GM19099 (cell line): ENCODE measurements around the gene SLC25A15.

Source experiments
- POLR2A ChIP-seq: IDR thresholded peaks from 3 replicates; pipeline ENCODE4 v1.6.1; 2011; ENCODE audit warnings: low read depth; ENCODE audit not compliant: insufficient read length; ENCODE audit errors: extremely low read depth

The SLC25A15 gene

DNA sequence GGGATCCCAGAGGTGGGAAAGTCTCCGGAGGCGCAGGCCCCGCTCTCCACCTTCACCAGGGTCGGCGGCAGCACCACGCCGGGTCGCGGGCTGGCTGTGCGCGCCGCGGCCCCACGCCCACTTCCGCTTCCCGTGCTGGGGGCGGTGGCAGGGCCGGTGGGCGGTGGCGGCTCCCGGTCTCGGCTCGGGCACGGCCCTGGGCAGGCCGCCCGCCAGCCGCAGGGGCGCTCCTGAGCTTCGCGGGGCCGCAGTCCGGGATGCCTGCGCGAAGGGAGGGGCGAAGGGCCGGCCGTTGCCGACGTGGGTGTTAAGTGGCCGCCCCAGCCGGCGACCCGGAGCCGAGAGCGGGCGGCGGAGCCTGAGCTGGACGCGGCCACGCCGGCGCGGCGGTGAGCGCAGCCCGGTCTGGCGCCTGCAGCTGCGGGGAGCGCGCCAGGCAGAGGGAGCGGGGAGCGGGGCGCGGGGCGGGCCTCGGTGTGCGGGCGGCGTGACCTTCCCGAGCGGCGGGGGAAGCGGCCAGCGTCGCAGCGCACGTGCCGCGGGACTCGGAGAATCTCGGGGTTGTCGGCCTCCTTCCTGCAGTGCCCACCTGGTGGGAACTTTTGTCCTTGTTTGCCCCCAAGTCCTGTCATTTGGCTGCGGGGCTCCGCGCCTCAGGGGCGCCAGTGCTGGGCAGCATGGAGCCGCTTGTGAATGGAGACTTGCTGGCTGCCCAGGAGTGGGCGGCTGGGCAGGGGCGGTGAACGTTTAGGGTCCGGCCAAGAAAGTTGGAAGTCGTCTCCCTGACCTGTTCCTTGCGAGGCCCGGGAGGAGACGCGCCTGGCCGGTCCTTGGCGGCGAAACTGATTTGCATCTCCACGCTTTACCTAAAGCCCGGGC, at the start of gene SLC25A15:
Gene SLC25A15 (plus strand): TSS at position 337 of the 879 bp plus-strand sequence. CDS start 3,616 bp downstream, outside the sequence.
- TF ChIP-seq POLR2A: peak; percentile 76

DNA sequence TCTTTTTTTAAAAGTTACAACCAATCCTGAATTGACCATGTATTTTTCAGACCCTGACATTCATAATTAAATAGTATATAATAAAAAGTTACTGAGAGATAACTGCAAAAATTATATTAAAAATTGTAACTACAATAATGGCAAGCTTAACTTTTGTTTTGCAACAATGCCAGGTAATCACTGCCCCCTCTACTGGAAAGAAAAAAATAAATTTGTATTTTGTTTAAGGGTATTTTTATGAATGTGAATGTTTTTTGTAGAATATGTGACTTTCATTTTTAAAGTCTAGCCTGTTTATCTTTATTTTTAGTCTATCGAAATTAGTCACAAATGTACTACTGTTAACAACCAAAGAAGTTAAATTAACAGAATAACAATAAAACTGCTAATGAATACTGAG, 40.1 kb upstream of the SLC25A15 start:
- TF ChIP-seq POLR2A: no peak

DNA sequence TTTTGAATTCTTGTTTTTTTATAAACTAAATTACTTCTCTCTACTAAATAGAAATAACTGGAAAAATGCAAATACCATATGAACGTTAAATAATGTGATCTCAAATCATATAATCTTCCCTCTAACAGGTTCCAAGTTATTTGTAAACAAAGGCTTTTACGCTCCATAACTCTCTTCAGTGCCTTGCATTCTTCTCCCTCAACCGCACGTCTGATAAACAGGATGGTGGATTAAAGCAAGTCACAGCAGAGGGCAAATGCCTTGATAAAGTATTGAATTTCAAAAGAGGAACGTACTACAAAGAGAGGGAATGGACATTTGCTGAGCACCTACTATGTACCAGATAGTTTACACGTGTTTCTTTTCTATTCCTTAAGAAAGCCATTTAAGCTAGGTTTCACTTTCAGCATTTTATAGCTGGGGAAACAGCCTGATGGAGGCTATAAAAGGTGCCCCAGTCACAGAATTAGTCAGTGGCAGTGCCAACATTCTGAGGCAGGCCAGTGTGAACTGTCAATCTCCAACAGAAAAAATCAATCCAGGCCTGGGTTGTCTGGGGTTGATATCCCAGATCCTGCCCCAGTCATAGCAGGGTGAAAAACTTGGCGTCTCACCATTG, 34.2 kb upstream of the SLC25A15 start:
- no peak for TF ChIP-seq POLR2A

DNA sequence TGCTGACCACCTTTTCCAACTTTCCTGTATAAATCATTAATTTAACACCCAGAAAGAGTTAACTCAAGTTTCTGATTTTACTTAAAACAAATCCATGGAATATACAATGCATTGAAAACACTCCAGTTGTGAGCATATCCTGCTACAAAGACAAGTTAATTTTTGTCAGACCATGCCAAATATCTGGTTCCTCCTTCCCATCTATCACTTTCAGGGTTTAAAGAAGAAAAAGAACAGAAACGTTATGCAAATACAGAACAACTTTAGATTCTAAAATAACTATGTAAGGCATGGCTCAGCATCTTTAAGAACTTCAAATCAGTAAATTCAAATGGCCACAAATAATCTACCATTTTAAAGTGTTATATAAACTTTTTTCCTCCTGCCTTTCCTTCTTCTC, 33.4 kb upstream of the SLC25A15 start:
- no peak for TF ChIP-seq POLR2A

DNA sequence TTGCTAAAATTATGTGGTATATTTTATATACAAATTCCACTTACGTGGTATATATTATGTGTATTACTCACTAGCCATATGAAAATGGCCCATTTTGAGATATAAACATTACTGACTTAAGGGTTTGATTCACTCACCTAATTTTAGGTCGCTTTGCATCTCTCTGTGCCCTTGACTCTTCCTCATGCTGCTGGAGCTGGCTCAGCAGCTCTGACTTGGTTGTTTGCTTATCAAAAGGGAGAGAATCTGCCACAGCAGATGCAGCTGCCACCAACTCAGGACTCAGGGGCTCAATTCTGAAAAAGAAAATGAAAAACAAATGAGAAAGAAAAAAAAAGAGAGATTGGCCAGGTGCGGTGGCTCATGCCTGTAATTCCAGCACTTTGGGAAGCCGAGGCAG, 30.6 kb upstream of the SLC25A15 start:
- no peak for TF ChIP-seq POLR2A

DNA sequence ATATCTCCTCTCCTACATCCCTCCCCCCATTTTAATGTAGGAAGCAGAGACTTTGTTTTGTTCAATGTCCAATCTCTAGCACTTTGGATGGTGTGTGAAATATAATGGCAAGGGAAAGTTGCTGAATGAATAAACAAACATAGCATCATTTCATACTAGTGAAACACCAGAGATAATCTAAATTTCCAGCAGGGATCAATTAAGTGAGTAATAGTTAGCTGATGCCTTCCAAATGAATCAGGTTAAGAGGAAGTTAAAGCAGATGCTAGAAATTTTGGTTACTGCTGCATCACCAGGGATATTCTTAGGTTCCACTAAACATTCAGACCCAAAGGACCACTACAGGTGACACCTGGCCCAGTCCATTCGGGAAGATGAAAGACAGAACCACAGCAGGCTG, 26.6 kb upstream of the SLC25A15 start:
- no peak for TF ChIP-seq POLR2A

DNA sequence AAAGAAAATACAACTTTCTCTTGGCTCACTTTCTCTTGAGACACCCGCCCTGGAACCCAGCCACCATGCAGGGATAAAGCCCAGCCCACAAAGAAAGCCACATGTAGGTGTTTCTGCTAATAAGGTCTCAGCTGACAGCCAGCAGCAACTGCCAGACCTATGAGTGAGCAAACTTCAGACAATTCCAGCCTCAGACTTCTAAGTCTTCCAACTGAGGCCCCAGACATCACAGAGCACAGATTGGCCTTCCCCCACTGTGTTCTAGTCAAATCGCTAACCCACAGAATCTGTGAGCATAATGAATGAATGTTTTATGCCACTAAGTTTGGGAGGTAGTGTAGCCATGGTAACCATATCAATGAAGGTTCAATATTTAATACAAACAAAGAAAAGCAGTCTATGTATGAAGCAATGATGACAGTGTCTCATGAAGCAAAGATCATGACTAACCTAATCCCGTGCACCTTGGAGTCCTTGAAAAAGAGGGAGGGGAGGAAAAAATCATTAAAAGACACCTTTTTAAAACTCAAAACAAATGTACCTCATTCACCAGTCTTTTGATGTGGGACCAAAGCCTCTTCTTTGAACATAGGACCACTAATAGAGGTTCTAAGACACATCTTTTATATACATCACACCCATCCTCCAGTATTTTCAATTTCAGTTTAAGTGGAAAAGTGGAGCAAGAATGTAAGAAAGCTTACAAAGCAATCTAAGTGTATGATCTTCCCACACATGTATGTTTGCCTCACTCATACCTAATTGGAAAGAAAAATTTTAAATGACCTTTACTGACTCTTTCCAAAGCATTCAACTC, 24.6 kb upstream of the SLC25A15 start:
- no peak for TF ChIP-seq POLR2A

DNA sequence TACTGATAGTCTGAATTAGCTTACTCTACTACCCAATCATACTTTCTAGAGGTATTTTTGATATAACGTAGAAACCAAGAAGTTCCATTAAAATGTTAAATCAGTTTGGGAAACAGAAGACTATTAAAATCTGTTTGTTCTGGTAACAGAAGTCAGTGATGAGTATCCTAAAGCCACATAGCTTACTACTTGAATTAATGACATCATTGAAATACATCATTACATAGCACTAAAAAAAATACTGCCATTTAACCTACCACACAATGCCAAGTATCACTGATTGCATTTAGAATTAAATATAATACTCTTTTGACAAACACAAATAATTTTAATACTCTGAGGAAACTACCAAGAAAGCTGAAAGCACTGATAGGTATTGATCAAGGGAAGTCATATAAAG, 23.8 kb upstream of the SLC25A15 start:
- TF ChIP-seq POLR2A: no peak

DNA sequence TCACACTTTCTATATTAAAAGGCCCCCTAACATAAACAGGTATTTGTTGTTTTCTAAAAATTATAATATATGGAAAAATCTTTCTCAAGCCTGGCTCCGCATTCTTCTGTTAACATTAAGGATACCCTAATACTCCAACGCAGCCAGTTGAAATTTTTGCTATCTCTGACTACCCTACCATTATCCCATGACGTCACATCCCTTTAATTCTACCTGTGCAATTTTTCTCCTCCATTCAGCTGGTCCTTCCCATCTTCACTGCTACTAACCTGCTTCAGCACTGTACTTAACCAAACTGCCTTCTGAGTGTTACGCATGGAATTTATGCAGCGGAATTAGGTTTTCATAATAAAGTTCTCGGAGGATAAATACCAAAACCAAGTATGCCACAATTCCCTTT, 19.4 kb upstream of the SLC25A15 start:
- TF ChIP-seq POLR2A: no peak

DNA sequence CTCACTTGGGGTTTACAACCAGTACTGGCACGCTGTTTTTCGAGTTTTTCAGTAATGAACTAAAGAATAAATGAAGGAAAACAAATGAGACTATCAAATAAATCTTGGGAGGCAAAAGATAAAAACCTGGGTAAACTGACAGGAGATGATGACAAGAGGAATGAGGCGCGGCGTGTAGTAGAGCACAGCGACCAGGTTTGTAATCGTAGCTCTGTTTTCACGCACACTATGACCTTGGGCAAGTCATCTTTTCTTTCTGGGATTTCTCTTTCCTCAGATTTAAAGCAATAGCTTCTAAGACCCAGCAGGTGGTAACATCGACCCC, 18.8 kb upstream of the SLC25A15 start:
- no peak for TF ChIP-seq POLR2A

DNA sequence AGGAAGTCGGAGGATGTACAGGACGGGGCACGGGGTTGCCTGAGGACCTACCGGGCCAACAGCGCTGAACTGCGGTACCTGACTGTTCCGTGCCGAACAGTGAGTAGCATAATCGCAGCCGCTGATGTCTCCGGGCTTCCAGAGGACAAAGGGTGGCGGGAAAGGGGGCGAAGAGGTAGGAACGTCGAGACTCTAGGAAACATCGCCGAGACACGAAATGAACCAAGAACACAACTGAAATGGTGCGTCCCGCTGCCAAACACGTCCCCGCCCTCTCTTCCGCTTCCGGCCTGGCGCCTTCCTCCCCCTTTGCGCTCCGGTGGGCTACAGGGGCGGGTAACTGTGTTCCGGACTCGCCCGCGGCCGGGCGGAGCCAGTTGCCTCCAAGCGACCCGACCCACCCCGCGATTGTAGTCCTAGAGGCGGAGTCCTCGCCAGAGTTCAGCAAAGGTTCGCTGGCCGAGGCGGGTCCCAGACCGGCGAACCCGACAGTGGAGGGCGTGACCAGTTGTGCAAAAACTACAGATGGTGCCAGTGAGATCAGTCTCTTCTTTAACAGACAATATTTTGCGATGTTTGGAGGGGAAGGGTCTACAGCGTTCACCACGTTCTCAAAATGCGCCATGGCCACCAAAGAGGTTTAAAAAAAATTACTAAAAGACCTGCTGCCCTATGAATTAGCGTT, 18.3 kb upstream of the SLC25A15 start, which contains the start of gene MRPS31:
Gene MRPS31 (minus strand): TSS at position 257 of the 685 bp plus-strand sequence. CDS start 54 bp downstream, at position 203.
- TF ChIP-seq POLR2A: peak; percentile 89

DNA sequence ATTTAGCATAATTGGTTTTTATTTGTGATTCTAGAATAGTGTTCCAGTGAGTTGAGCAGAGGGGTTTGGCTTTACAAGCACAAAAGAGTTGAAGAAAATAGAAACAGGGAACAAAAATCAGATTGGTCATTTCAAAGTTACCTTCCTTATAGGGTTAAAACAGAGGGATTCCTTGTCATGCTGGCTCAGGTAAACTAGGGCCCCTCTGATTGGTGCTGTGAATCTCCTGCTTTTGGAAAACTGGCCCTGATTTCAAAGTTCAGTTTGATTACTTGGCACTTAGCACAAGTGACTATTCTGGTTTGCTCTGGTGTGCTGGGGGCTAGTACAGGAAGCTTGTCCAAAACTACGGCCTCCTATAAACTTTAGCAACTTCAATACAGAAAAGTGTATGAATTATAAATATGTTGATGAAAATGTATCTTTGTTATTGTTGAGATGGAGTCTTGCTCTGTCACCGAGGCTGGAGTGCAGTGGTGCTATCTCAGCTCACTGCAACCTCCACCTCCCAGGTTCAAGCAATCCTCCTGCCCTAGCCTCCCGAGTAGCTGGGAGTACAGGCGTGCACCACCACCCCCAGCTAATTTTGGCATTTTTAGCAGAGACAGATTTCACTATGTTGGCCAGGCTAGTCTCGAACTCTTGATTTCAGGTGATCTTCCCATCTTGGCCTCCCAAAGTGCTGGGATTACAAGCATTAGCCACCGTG, 16.5 kb upstream of the SLC25A15 start:
- no peak for TF ChIP-seq POLR2A

DNA sequence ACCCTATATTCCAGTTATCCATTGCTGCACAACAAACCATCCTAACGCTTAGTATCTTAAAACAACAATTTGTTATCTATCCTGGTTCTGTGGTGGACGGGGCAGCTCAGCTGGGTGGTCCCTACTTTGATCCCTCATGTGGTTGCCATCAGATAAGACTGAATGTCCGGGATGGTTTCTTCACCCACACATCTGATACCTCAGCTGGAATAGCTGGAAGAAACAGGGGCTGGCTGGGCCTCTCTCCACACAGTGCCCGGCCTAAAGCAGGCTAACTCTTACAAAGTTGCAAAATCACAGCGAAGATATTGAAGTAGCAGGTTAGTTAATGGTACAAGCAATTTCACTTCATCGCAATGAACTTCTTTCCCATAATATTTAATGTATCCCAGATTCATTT, 14.7 kb upstream of the SLC25A15 start:
- TF ChIP-seq POLR2A: no peak

DNA sequence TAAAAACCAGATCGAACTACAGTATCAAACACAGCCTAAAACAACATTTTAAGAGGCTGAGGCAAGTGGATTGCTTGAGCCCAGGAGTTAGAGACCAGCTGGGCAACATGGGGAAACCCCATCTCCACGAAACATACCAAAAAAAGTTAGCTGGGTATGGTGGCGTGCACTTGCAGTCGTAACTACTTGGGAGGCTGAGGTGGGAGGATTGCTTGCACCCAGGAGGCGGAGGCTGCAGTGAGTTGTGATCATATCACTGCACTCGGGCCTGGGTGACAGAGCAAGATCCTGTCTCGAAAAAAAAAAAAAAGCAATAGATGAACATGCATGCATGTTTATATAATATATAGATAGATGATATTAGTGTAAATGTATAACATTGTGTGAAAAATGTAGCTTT, 13.2 kb upstream of the SLC25A15 start:
- TF ChIP-seq POLR2A: no peak
